Measurements from ENCODE around the gene FAF1. TPM values are rescaled to one million over a fixed set of nuclear protein-coding genes. Genes with fewer than 3 reads are reported as not detected.

Gene FAF1
- total and polyA plus RNA-seq, 4 donors, result 8.6 to 45.0 (median 18.2) TPM

GRCh38 chr1:50427086-50427817, 532.8 kb downstream of the FAF1 start:
- Histone ChIP-seq H3K9me3 (ENCODE audit: control insufficient read depth in 4 of 4, low read length in 3 of 4) (no peaks in the 10 kb centered on the region), H3K4me3 (ENCODE audit: low read depth in 1 of 3, low read length in 3 of 3) (no peak overlapping the region), H3K27ac (ENCODE audit: low read depth in 1 of 2, low read length in 2 of 2) (no peak overlapping the region), H3K4me1 (ENCODE audit: control insufficient read depth in 4 of 4, insufficient read depth in 4 of 4, low read length in 3 of 4) (peaks cover 16 to 38% (median 23%) of the 10 kb centered on the region in 4 donors), H3K36me3 (ENCODE audit: control insufficient read depth in 4 of 4, insufficient read depth in 3 of 4, low read depth in 1 of 4, low read length in 3 of 4) (no peaks in the 10 kb centered on the region), H3K9ac (ENCODE audit: low read depth in 1 of 2, low read length in 2 of 2) (no peak overlapping the region), H3K27me3 (ENCODE audit: control insufficient read depth in 4 of 4, insufficient read depth in 4 of 4, low read length in 3 of 4) (peaks cover 12 to 41% (median 27%) of the 10 kb centered on the region in 4 donors)
- DNase-seq (ENCODE audit: low spot score), result no peak
- 4% methylated on average over 44 of the region's 44 CpGs for WGBS
- TF ChIP-seq HNF4G (IDR thresholded peaks at IDR 0.05), result no peak
- no peak for TF ChIP-seq HNF4A (conservative IDR thresholded peaks at IDR 0.05)

GRCh38 chr1:50426702-50427085, 533.4 kb downstream of the FAF1 start:
- Histone ChIP-seq H3K4me3 (ENCODE audit: low read depth in 1 of 3, low read length in 3 of 3) (no peak overlapping the region), H3K4me1 (ENCODE audit: control insufficient read depth in 4 of 4, insufficient read depth in 4 of 4, low read length in 3 of 4) (peaks cover 16 to 38% (median 24%) of the 10 kb centered on the region in 4 donors)
- WGBS, result 3% methylated on average over 28 of the region's 28 CpGs

More at GRCh38 chr1:50426702-50427085, 533.4 kb downstream of the FAF1 start:
- Histone ChIP-seq H3K27me3 (ENCODE audit: control insufficient read depth in 4 of 4, insufficient read depth in 4 of 4, low read length in 3 of 4) (peaks cover 13 to 38% (median 27%) of the 10 kb centered on the region in 4 donors), H3K27ac (ENCODE audit: low read depth in 1 of 2, low read length in 2 of 2) (no peak overlapping the region), H3K9ac (ENCODE audit: low read depth in 1 of 2, low read length in 2 of 2) (no peak overlapping the region), H3K9me3 (ENCODE audit: control insufficient read depth in 4 of 4, low read length in 3 of 4) (no peaks in the 10 kb centered on the region), H3K36me3 (ENCODE audit: control insufficient read depth in 4 of 4, insufficient read depth in 3 of 4, low read depth in 1 of 4, low read length in 3 of 4) (no peaks in the 10 kb centered on the region)
- no peak for DNase-seq (ENCODE audit: low spot score)
- no peak for TF ChIP-seq YY1 (IDR thresholded peaks at IDR 0.05)
- no peak for TF ChIP-seq HNF4A (conservative IDR thresholded peaks at IDR 0.05)
- TF ChIP-seq ZBTB33 (IDR thresholded peaks at IDR 0.05), result no peak
- no peak for TF ChIP-seq SP1 (IDR thresholded peaks at IDR 0.05)
- TF ChIP-seq NR2F2 (IDR thresholded peaks at IDR 0.05), result no peak
- TF ChIP-seq FOXA1 (IDR thresholded peaks at IDR 0.05), result no peak
- TF ChIP-seq FOXA2 (IDR thresholded peaks at IDR 0.05), result no peak
- no peak for TF ChIP-seq TAF1 (conservative IDR thresholded peaks at IDR 0.05)
- TF ChIP-seq EGR1 (IDR thresholded peaks at IDR 0.05; ENCODE audit: low read depth in 2 of 2), result no peak
- no peak for TF ChIP-seq CTCF (IDR thresholded peaks at IDR 0.05; ENCODE audit: low read depth, low read length, missing input control)
- TF ChIP-seq JUND (IDR thresholded peaks at IDR 0.05), result no peak
- TF ChIP-seq REST (IDR thresholded peaks at IDR 0.05), result no peak
- TF ChIP-seq ATF3 (IDR thresholded peaks at IDR 0.05), result no peak

All from liver (tissue), 9 donors.